GM21423 (cell line): ENCODE data around the gene GOLM1.
"Not testable (repeated sequence)": the region's sequence is repeated elsewhere in the genome, so short reads cannot be mapped to it uniquely, and the experiment has no call there.

Experiments
- ATAC-seq: cut with Tn5 transposase; IDR thresholded peaks from one replicate; pipeline ENCODE4 v1.9.1; 2021; ENCODE audit warnings: mild to moderate bottlenecking, moderate library complexity; ENCODE audit not compliant: unreplicated experiment

GOLM1 gene

GRCh38 chr9:86098824-86099700, at the start of gene GOLM1:
Gene GOLM1, minus strand, starts transcription at chr9:86099558. Its CDS starts 20,238 bp downstream, at chr9:86079320.
- ATAC-seq = peak; percentile 78

- not testable (repeated sequence) for ATAC-seq
These were observed 47.3 kb upstream of the GOLM1 start for GRCh38 chr9:86146671-86147070.

GRCh38 chr9:86145960-86146359, 46.6 kb upstream of the GOLM1 start:
- not testable (repeated sequence) for ATAC-seq

GRCh38 chr9:86142973-86143372, 43.6 kb upstream of the GOLM1 start:
- ATAC-seq = no peak

GRCh38 chr9:86141843-86142242, 42.5 kb upstream of the GOLM1 start:
- no peak for ATAC-seq

- no peak for ATAC-seq
These were observed 36.0 kb upstream of the GOLM1 start for GRCh38 chr9:86135371-86135770.

- ATAC-seq = no peak
These were observed 35.0 kb upstream of the GOLM1 start for GRCh38 chr9:86134361-86134760.

- ATAC-seq = no peak
These were observed 29.0 kb upstream of the GOLM1 start for GRCh38 chr9:86128235-86128822.

- ATAC-seq = no peak
These were observed 27.9 kb upstream of the GOLM1 start for GRCh38 chr9:86126998-86127972.

GRCh38 chr9:86122311-86122710, 23.0 kb upstream of the GOLM1 start:
- no peak for ATAC-seq

- ATAC-seq = no peak
These were observed 20.1 kb upstream of the GOLM1 start for GRCh38 chr9:86119457-86119856.

GRCh38 chr9:86116425-86116824, 17.1 kb upstream of the GOLM1 start:
- no peak for ATAC-seq

GRCh38 chr9:86115886-86116285, 16.5 kb upstream of the GOLM1 start:
- no peak for ATAC-seq

GRCh38 chr9:86112057-86112456, 12.7 kb upstream of the GOLM1 start:
- ATAC-seq = no peak

GRCh38 chr9:86102626-86103025, 3.3 kb upstream of the GOLM1 start:
- ATAC-seq = no peak

- ATAC-seq = peak; percentile 13
These were observed 475 bp upstream of the GOLM1 start for GRCh38 chr9:86099701-86100364.

GRCh38 chr9:86097510-86098224, 1.7 kb downstream of the GOLM1 start:
- no peak for ATAC-seq

GRCh38 chr9:86096386-86096785, 3.0 kb downstream of the GOLM1 start:
- ATAC-seq = no peak

- ATAC-seq = peak; percentile 72
These were observed 5.4 kb downstream of the GOLM1 start for GRCh38 chr9:86093788-86094555.
